SIG-M5 treated with dmso at 0.1 percent for 504 hours (cell line): ENCODE measurements around the gene EVX1.

Experiments
- DNase-seq: peaks from one replicate; lab custom pipeline; 2025; ENCODE audit not compliant: unreplicated experiment; lab: John Stamatoyannopoulos, UW

Gene EVX1

GRCh38 chr7:27205325-27206280 is 37.0 kb upstream of the EVX1 start:
- DNase-seq = no peak

DNA sequence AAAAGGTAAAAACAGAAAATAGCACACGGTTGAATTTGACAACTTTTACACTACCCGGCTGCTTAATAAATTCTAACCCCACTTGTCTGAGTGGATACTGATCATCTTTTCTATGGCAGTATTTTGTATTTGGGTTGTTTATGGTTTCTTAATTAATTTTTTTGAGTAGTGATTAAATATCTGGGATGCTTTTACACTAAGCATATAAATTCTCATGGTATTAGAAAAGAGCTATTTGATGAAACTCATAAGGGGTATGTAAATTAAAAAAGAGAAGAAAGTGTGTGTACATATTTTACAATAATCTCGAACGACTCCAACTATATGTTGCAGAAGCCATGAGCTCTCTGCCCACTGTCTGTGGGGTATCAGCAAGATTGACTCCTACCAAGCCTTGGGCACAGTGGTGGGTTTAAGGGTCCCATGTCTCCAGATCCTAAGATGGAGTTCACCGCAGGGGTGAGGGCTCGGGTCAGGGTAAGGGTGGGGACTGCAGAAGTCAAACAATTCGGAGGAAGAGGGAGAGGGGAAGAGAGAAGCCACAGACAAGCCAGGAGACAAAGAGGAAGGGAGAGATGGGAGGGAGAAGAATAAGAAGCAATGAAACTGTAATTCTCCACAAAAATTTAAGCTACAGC is 35.1 kb upstream of the EVX1 start:
- DNase-seq = no peak

GRCh38 chr7:27208998-27209397 is 33.6 kb upstream of the EVX1 start:
- no peak for DNase-seq

DNA sequence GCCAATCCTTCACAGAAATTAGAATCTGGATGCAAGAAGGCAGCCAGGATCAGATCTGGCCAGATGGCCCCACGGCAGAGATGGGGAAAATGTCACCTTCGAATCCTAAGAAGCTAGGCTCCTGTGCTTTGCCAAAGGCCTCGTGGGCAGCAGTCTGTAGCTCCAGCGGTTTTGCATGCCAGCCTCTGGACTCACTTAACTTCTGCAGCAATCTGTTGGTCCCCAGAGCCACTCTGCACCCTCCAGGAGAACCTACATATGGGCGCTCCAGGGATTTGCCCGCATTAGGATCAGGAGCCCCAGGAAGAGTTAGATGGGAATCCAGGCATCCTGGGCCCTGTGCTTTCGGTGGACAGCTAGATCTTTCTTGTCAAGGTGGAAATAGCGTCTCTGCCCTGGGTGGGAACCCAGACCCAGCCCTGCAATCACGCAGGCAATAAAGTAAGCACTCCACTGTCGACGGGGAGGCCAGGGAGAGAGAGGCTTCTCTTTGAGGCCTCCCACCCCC is 32.6 kb upstream of the EVX1 start:
- DNase-seq = no peak

DNA sequence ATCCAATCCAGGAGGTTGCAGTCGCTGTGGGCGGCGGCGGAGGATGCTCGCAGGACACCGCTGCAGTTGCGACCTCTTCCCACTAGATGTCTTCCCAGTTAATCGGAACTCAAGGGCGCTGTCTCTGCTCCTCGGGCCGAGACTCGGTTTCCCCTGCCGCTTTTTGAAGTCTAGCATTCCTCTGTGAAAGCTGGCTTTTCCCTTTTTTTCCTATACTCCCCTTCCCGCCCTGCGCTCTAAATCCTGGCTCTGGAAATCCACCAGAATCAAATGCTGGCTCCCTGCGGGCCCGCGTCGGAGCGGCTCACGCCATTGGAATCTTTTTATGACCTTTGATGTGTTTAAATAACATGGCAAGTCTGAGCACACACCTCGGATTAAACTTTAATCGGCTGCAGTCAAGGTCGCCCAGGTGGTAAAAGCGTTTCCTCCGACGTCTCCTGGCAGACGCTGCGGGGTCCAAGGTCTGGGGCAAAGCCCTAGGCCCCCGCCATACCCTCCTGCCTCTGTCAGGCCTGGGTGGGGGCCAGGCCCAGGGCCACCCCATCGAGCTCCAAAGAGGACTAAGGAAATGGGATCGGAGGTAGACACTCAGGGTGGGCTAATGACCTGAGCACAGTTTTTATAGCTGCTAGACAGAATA is 32.0 kb upstream of the EVX1 start:
- DNase-seq = peak; percentile 37

DNA sequence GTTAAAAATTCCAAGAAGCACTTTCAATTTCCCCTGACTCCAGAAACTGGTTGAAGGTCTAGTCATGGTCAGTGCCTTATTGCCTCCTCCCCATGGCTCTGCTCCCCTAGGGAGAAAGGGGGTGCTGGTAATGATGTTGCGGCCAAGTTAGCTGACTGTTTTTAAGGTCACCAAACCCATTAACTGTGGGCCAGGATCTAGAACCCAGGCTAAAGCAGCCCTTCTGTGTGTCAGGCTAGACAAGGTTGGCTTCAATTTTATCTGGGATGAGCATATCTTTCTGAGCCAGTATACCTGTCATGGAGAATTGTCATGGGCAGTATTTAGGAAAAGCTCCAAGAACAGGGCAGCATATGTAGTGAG is 31.5 kb upstream of the EVX1 start:
- no peak for DNase-seq

GRCh38 chr7:27211764-27212204 is 30.8 kb upstream of the EVX1 start:
- DNase-seq = no peak

- no peak for DNase-seq
These were observed 29.8 kb upstream of the EVX1 start for GRCh38 chr7:27212497-27213432.

DNA sequence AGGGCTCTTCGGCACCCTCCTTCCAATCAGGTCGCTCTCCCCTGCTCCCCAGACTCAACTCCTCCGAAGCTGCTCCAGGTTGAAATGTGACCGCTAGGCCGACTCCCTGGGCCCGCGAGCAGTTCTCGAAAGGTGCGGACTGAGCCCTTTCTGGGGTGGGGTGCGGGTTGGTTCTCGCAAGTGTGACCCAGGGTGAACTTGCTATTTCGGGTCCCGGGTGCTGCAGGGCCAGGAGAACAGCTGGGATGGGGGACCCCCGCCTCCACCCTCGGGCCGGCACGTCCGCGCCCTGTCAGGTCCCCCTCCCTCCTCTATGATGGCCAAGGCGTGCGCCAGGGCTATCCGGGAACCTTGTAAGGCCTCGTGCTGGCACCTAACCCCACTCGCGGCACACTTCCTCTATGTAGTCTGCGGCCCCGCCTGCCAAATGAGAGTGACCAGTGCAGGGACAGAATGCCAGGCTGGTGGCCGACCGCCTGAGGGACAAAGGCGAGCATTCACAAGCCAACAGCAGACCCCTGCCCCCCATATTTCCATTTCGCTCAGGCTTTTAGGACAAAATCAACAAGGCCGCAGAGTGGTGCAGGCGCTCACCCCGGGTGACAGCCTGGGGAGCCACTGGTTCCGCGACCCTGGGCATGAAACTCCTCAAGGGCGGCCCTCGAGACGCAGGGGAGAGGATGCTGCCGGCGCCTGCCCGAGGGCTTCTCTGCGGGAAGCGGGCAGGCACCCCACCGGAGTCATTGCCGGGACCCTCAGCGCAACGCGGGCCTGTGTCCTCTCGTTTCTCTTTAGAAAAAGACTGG is 29.0 kb upstream of the EVX1 start:
- no peak for DNase-seq

DNA sequence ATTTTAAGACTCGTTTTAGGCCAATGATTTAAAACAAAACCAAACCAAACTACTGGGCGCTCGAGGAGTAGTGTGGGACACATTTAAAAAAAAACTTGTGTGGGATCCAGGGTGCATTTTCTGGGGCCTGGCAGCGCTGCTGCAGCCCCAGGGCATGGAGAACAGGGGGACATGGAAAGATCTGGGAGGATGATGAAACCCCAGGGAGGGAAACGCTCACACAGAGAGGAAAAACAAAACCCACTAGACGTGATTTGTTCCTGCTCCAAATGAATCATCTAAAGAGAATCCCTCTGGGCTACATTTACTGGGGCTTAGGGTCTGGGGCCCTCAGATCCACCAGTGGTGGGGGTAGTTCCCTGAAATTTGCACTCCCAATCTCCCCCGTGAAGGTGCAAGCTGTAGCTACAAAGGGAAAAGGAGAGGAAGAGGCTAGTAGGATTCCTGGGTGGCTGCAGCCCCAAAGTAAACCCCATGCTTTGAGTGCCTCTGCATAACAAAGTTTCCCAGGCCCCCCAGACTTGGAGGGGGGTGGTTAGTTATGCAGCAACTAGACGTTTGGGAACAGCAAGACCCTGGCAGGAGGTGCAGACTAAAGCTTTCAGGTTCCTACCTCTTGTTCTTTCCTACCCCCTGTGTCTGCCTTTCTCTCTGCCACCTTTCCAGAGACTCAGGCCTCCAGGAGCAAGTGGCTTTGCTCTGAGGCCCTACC is 28.2 kb upstream of the EVX1 start:
- no peak for DNase-seq

GRCh38 chr7:27215356-27215755 is 27.2 kb upstream of the EVX1 start:
- DNase-seq = no peak

GRCh38 chr7:27217951-27218350 is 24.7 kb upstream of the EVX1 start:
- DNase-seq = no peak

DNA sequence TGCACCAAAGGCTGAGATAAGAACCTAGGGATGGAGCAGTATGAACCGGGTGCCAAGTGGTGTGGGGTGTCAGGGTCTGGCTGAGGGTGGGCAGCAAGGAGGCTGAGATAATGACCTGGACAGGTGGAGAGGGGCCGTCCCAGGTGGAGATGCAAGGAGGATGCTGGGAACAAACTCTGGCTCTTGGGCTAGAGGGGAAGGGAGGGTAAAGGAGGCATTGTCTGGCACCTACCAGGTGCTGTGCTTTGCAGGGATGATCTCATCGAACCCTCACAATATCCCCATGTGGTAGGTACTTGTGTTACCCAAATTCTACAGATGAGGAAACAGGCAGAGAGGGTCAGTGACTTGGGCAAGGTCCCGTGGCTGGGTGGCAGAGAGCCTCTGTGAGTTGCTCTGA is 22.8 kb upstream of the EVX1 start:
- DNase-seq = no peak

DNA sequence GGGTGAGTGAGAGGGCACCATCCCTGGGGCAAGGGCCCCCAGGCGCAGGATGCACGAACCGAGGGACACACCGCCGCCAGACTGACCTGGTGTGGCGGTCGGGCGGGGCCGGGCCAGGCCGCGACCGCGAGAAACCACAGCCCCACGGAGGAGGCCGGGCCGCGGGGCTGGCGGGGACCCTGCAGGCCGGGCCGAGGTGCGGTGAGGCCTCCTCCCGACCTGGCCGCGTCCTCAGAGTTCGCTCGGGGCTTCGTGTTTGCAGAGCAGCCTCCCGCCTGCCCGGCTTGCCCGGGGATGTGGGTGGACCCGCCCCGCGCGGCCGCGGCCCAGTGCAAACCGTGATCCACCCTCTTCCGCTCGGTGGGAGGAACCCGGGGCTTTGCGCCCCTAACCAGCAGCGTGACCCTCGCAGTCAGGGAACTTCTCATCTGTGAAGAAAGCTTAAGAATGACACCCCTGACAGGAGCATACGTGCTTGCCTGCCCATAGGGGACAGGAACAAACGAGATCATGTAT is 22.1 kb upstream of the EVX1 start:
- no peak for DNase-seq

GRCh38 chr7:27221201-27221797 is 21.3 kb upstream of the EVX1 start:
- no peak for DNase-seq

GRCh38 chr7:27223941-27224575 is 18.5 kb upstream of the EVX1 start:
- DNase-seq = no peak

DNA sequence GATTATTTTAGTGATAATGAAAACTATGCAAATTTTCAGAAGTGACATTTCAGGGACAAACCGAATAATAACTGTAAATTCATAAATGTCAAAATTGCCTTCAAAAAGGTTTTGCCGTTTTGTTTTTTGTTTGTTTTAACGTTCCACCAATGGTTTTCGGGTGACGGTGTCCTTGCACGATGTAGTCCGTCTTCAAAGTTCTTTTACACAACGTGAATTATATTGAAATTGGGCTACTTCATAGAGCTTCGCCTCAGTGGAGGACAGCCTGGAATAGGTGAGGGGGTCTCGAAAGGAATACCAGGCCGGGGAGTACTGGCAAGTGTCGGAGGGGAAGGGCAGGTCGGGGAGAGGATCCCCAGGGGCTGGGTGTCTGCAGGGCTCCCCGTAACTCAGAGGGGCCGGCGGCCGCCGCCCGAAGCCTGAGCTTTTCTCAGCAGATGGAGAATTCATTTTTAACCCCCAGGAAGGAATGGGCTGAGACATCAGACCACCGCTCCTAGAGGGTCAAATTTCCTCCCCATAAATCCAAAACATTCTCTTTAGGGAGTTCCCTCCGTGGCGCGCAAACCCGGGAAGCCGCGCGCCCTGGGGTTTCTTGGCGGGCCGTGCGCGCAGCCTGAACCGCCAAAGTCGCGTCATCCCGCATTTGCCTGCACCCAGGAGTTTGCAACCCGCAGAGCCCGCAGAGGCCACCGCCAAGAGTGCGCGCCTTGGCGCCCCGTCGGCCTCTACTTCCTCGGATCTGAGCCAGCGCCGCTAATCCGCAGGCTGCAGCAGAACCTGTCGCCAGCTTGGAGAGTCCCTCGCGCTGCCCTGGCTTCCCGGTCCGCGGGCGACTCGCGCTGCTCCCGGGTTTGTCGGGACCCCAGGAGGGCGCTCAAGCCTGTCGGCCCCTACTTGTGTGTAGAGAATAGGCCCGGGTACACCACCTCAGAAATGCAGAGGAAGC is 17.3 kb upstream of the EVX1 start:
- no peak for DNase-seq
